Astrocyte (in vitro differentiated cells and primary cell): ENCODE measurements around the gene FUT7. TPM values are rescaled to one million over a fixed set of nuclear protein-coding genes. Genes with fewer than 3 reads are reported as not detected.

ENCODE experiments used
- DNase-seq: peaks from one replicate; pipeline ENCODE4 v3.0.0-alpha.2; 2010; ENCODE audit warnings: low read depth
- FAIRE-seq: peaks from 2 replicates; lab custom pipeline; 2011; peaks lifted over from hg19 to GRCh38; lab: Jason Lieb, UNC
- H2AFZ ChIP-seq: 2 replicates; pipeline ENCODE4 v1.6.0; 2012; ENCODE audit warnings: low read depth, low read length, inconsistent platforms
- H3K27ac ChIP-seq: 2 replicates; pipeline ENCODE4 v1.5.1; 2011; ENCODE audit warnings: low read depth, low read length, inconsistent platforms
- H3K27me3 ChIP-seq: 2 replicates; pipeline ENCODE4 v1.6.0; 2011; ENCODE audit warnings: low read length, inconsistent platforms; ENCODE audit not compliant: insufficient read depth
- H3K36me3 ChIP-seq: 2 replicates; pipeline ENCODE4 v1.5.1; 2011; ENCODE audit warnings: low read length, inconsistent platforms; ENCODE audit not compliant: insufficient read depth
- H3K4me1 ChIP-seq: 2 replicates; pipeline ENCODE4 v1.5.1; 2011; ENCODE audit warnings: low read length, inconsistent platforms; ENCODE audit not compliant: insufficient read depth
- H3K4me2 ChIP-seq: 2 replicates; pipeline ENCODE4 v1.6.0; 2012; ENCODE audit warnings: low read length, inconsistent platforms
- H3K4me3 ChIP-seq: 2 replicates; pipeline ENCODE4 v1.5.1; 2011; ENCODE audit warnings: low read depth, mild to moderate bottlenecking, low read length, inconsistent platforms; ENCODE audit not compliant: insufficient read depth
- H3K79me2 ChIP-seq: 2 replicates; pipeline ENCODE4 v1.6.0; 2012; ENCODE audit warnings: mild to moderate bottlenecking, low read length, inconsistent platforms; ENCODE audit not compliant: insufficient read depth
- H3K9ac ChIP-seq: 2 replicates; pipeline ENCODE4 v1.6.0; 2012; ENCODE audit warnings: mild to moderate bottlenecking, low read length, inconsistent platforms
- H3K9me3 ChIP-seq: 2 replicates; pipeline ENCODE4 v1.5.1; 2012; ENCODE audit warnings: low read depth, mild to moderate bottlenecking, low read length, inconsistent platforms; ENCODE audit not compliant: insufficient read depth
- H4K20me1 ChIP-seq: 2 replicates; pipeline ENCODE4 v1.6.0; 2012; ENCODE audit warnings: low read length, inconsistent platforms; ENCODE audit not compliant: insufficient read depth
- H3K27ac Mint-ChIP-seq: one replicate; pipeline ENCODE4 v1.8.0; 2021; ENCODE audit warnings: mild to moderate bottlenecking, mixed read lengths; ENCODE audit not compliant: unreplicated experiment
- H3K27me3 Mint-ChIP-seq: one replicate; pipeline ENCODE4 v1.8.0; 2021; ENCODE audit warnings: low read depth, mixed read lengths; ENCODE audit not compliant: unreplicated experiment
- H3K36me3 Mint-ChIP-seq: one replicate; pipeline ENCODE4 v1.8.0; 2021; ENCODE audit warnings: low read depth, mixed read lengths; ENCODE audit not compliant: unreplicated experiment
- H3K4me1 Mint-ChIP-seq: one replicate; pipeline ENCODE4 v1.8.0; 2021; ENCODE audit warnings: low read depth, mixed read lengths; ENCODE audit not compliant: unreplicated experiment
- H3K4me3 Mint-ChIP-seq: one replicate; pipeline ENCODE4 v1.8.0; 2021; ENCODE audit warnings: mild to moderate bottlenecking, moderate library complexity, mixed read lengths; ENCODE audit not compliant: unreplicated experiment
- H3K9me3 Mint-ChIP-seq: one replicate; pipeline ENCODE4 v1.8.0; 2021; ENCODE audit warnings: mild to moderate bottlenecking, mixed read lengths; ENCODE audit not compliant: unreplicated experiment
- CTCF ChIP-seq: IDR thresholded peaks from 2 replicates; pipeline ENCODE4 v1.5.1; 2011; ENCODE audit warnings: low read depth, mild to moderate bottlenecking, inconsistent platforms, low read length, moderate library complexity; ENCODE audit not compliant: insufficient read depth
- EZH2 ChIP-seq: IDR thresholded peaks from 2 replicates; pipeline ENCODE4 v1.6.1; 2012; ENCODE audit warnings: mild to moderate bottlenecking, low read length, inconsistent platforms; ENCODE audit not compliant: insufficient read depth
- total RNA-seq: library from RNA; stranded (reverse); gene quantifications from 2 replicates; pipeline ENCODE4 v1.2.1, GENCODE V29; 2021

FUT7 gene
- total RNA-seq, 1 donor from 2014 or later, result not detected

GRCh38 chr9:137018761-137019559, 12.9 kb downstream of the FUT7 start:
- no peaks in the 10 kb centered on the region for H3K36me3 ChIP-seq
- TF ChIP-seq EZH2 (no peak), CTCF (no peak)
- no peak overlapping the region for H3K4me3 Mint-ChIP-seq
- no peaks in the 10 kb centered on the region for H3K4me1 Mint-ChIP-seq
- no peak overlapping the region for H2AFZ ChIP-seq
- no peak overlapping the region for H3K4me3 ChIP-seq
- DNase-seq (no peak), FAIRE-seq (no peak)
- no peak overlapping the region for H3K27ac ChIP-seq
- no peaks in the 10 kb centered on the region for H3K9me3 ChIP-seq
- H3K79me2 ChIP-seq, result no peaks in the 10 kb centered on the region
- no peaks in the 10 kb centered on the region for H3K4me1 ChIP-seq
- H3K4me2 ChIP-seq, result no peak overlapping the region
- no peaks in the 10 kb centered on the region for H3K9me3 Mint-ChIP-seq
- H3K27ac Mint-ChIP-seq, result no peak overlapping the region
- peaks cover 4% of the 10 kb centered on the region for H4K20me1 ChIP-seq
- H3K36me3 Mint-ChIP-seq, result peaks cover 8% of the 10 kb centered on the region
- H3K27me3 Mint-ChIP-seq, result peaks cover 3% of the 10 kb centered on the region
- no peak overlapping the region for H3K9ac ChIP-seq
- H3K27me3 ChIP-seq, result no peaks in the 10 kb centered on the region

- Mint-ChIP-seq H3K9me3 (no peaks in the 10 kb centered on the region), H3K4me3 (no peak overlapping the region), H3K27me3 (peaks cover 3% of the 10 kb centered on the region), H3K27ac (no peak overlapping the region), H3K36me3 (peaks cover 8% of the 10 kb centered on the region), H3K4me1 (no peaks in the 10 kb centered on the region)
- Histone ChIP-seq H3K9ac (no peak overlapping the region), H3K4me2 (no peak overlapping the region), H3K27ac (no peak overlapping the region), H3K27me3 (no peaks in the 10 kb centered on the region), H3K4me1 (no peaks in the 10 kb centered on the region), H3K4me3 (no peak overlapping the region), H3K79me2 (no peaks in the 10 kb centered on the region), H3K36me3 (no peaks in the 10 kb centered on the region), H3K9me3 (no peaks in the 10 kb centered on the region), H2AFZ (no peak overlapping the region), H4K20me1 (no peaks in the 10 kb centered on the region)
- FAIRE-seq, result no peak
- TF ChIP-seq CTCF (no peak), EZH2 (no peak)
- DNase-seq, result no peak
Measured at GRCh38 chr9:137017791-137018497, 13.9 kb downstream of the FUT7 start.

- Mint-ChIP-seq H3K4me3 (no peak overlapping the region), H3K36me3 (peaks cover 8% of the 10 kb centered on the region), H3K4me1 (no peaks in the 10 kb centered on the region), H3K9me3 (no peaks in the 10 kb centered on the region), H3K27me3 (peaks cover 3% of the 10 kb centered on the region), H3K27ac (no peak overlapping the region)
- H4K20me1 ChIP-seq, result no peaks in the 10 kb centered on the region
- no peaks in the 10 kb centered on the region for H3K9me3 ChIP-seq
- H2AFZ ChIP-seq, result no peak overlapping the region
- no peak overlapping the region for H3K9ac ChIP-seq
- no peaks in the 10 kb centered on the region for H3K79me2 ChIP-seq
- no peaks in the 10 kb centered on the region for H3K4me1 ChIP-seq
- H3K36me3 ChIP-seq, result no peaks in the 10 kb centered on the region
- TF ChIP-seq CTCF (no peak), EZH2 (no peak)
- FAIRE-seq (no peak), DNase-seq (no peak)
- H3K4me3 ChIP-seq, result no peak overlapping the region
- no peaks in the 10 kb centered on the region for H3K27me3 ChIP-seq
- no peak overlapping the region for H3K4me2 ChIP-seq
- no peak overlapping the region for H3K27ac ChIP-seq
Measured at GRCh38 chr9:137017071-137017470, 14.8 kb downstream of the FUT7 start.
